Hepatocyte (in vitro differentiated cells): ENCODE results near the gene IGFL1. TPM values are rescaled to one million over a fixed set of nuclear protein-coding genes. Genes with fewer than 3 reads are reported as not detected.

Source experiments
- DNase-seq: peaks from one replicate; pipeline ENCODE4 v3.0.0-alpha.2; 2016; ENCODE audit warnings: low spot score
- H2AFZ ChIP-seq: fragments of 200-600 bp; sonication (generic); 2 replicates; pipeline ENCODE4 v1.6.0; 2016; ENCODE audit warnings: antibody characterized with exemption, mild to moderate bottlenecking
- H3K27ac ChIP-seq: fragments of 200-600 bp; sonication (generic); 2 replicates; pipeline ENCODE4 v1.5.1; 2016; ENCODE audit warnings: mild to moderate bottlenecking
- H3K27me3 ChIP-seq: fragments of 200-600 bp; sonication (generic); 2 replicates; pipeline ENCODE4 v1.6.1; 2016
- H3K36me3 ChIP-seq: fragments of 200-600 bp; sonication (generic); replicated peaks from 2 replicates; pipeline ENCODE4 v1.5.1; 2016; ENCODE audit warnings: low read depth; ENCODE audit not compliant: insufficient read depth
- H3K4me1 ChIP-seq: fragments of 200-600 bp; sonication (generic); 2 replicates; pipeline ENCODE4 v1.5.1; 2016; ENCODE audit warnings: mild to moderate bottlenecking, moderate library complexity; ENCODE audit not compliant: insufficient read depth
- H3K4me2 ChIP-seq: fragments of 200-600 bp; sonication (generic); 2 replicates; pipeline ENCODE4 v1.6.0; 2016
- H3K4me3 ChIP-seq: fragments of 200-600 bp; sonication (generic); 2 replicates; pipeline ENCODE4 v1.5.1; 2016; ENCODE audit warnings: mild to moderate bottlenecking
- H3K79me2 ChIP-seq: fragments of 200-600 bp; sonication (generic); 2 replicates; pipeline ENCODE4 v1.6.0; 2017; ENCODE audit warnings: mild to moderate bottlenecking
- H3K9me2 ChIP-seq: fragments of 200-600 bp; sonication (generic); replicated peaks from 2 replicates; pipeline ENCODE4 v1.6.0; 2017; ENCODE audit warnings: mild to moderate bottlenecking; ENCODE audit not compliant: insufficient read depth
- H3K9me3 ChIP-seq: fragments of 200-600 bp; sonication (generic); 2 replicates; pipeline ENCODE4 v1.5.1; 2016; ENCODE audit warnings: low read depth, mild to moderate bottlenecking
- H4K20me1 ChIP-seq: fragments of 200-600 bp; sonication (generic); 2 replicates; pipeline ENCODE4 v1.6.0; 2016; ENCODE audit warnings: mild to moderate bottlenecking; ENCODE audit not compliant: insufficient read depth, poor library complexity, severe bottlenecking
- CTCF ChIP-seq: fragments of 200-600 bp; sonication (generic); IDR thresholded peaks from 2 replicates; pipeline ENCODE4 v1.5.1; 2016; ENCODE audit warnings: antibody characterized with exemption, mild to moderate bottlenecking; ENCODE audit not compliant: poor library complexity
- EZH2 ChIP-seq: fragments of 200-600 bp; sonication (generic); IDR thresholded peaks from 2 replicates; pipeline ENCODE4 v1.6.1; 2016; ENCODE audit warnings: antibody characterized with exemption, mild to moderate bottlenecking, borderline replicate concordance
- EZH2phosphoT487 ChIP-seq: fragments of 200-600 bp; sonication (generic); IDR thresholded peaks from one replicate; pipeline ENCODE4 v1.6.1; 2018; ENCODE audit warnings: antibody characterized with exemption, mild to moderate bottlenecking, low read depth, moderate library complexity; ENCODE audit not compliant: unreplicated experiment, severe bottlenecking
- WGBS: methylation state at CpG from one replicate; pipeline ENCODE4 v1.1.6; 2016; ENCODE audit warnings: low lambda C conversion rate; ENCODE audit errors: missing lambda C conversion rate; 5-methylcytosine and 5-hydroxymethylcytosine counted together
- polyA plus RNA-seq: library from polyadenylated mRNA; unstranded; fragments of >200 nt; fragmentation: Nextera tagmentation; extraction: Ambion mirVana; gene quantifications from 2 replicates; pipeline ENCODE4 v1.2.1, GENCODE V29; 2016
- total RNA-seq: library from RNA; depleted of rRNA; stranded (reverse); fragments of >200 nt; gene quantifications from 2 replicates; pipeline ENCODE4 v1.2.3, GENCODE V29; 2014

The IGFL1 gene
- total and polyA plus RNA-seq, 2 experiments from 2014 or later = not detected

- TF ChIP-seq EZH2 = no peak
- no peaks in the 10 kb centered on the region for H4K20me1 ChIP-seq
- 64% methylated on average over 4 of the region's 4 CpGs for WGBS
- DNase-seq = no peak
- no peak overlapping the region for H2AFZ ChIP-seq
- no peak overlapping the region for H3K27ac ChIP-seq
- H3K79me2 ChIP-seq = no peaks in the 10 kb centered on the region
- H3K9me2 ChIP-seq = no peaks in the 10 kb centered on the region
- H3K27me3 ChIP-seq = peaks cover 8% of the 10 kb centered on the region
- H3K4me1 ChIP-seq = peaks cover 7% of the 10 kb centered on the region
- no peaks in the 10 kb centered on the region for H3K9me3 ChIP-seq
- no peak overlapping the region for H3K4me3 ChIP-seq
- no peak overlapping the region for H3K4me2 ChIP-seq
- H3K36me3 ChIP-seq = no peaks in the 10 kb centered on the region
Measured at GRCh38 chr19:46197314-46198070, 32.0 kb upstream of the IGFL1 start.

- Histone ChIP-seq H2AFZ (no peak overlapping the region), H3K9me2 (no peaks in the 10 kb centered on the region), H3K27me3 (peaks cover 8% of the 10 kb centered on the region), H3K79me2 (no peaks in the 10 kb centered on the region), H3K4me1 (peaks cover 3% of the 10 kb centered on the region), H3K4me2 (no peak overlapping the region), H4K20me1 (no peaks in the 10 kb centered on the region), H3K9me3 (no peaks in the 10 kb centered on the region), H3K36me3 (no peaks in the 10 kb centered on the region), H3K27ac (no peak overlapping the region), H3K4me3 (no peak overlapping the region)
- DNase-seq = no peak
- TF ChIP-seq EZH2phosphoT487 (no peak), EZH2 (no peak), CTCF (no peak)
- WGBS = 86% methylated on average over 3 of the region's 3 CpGs
Measured at GRCh38 chr19:46198756-46199155, 30.8 kb upstream of the IGFL1 start.

DNA sequence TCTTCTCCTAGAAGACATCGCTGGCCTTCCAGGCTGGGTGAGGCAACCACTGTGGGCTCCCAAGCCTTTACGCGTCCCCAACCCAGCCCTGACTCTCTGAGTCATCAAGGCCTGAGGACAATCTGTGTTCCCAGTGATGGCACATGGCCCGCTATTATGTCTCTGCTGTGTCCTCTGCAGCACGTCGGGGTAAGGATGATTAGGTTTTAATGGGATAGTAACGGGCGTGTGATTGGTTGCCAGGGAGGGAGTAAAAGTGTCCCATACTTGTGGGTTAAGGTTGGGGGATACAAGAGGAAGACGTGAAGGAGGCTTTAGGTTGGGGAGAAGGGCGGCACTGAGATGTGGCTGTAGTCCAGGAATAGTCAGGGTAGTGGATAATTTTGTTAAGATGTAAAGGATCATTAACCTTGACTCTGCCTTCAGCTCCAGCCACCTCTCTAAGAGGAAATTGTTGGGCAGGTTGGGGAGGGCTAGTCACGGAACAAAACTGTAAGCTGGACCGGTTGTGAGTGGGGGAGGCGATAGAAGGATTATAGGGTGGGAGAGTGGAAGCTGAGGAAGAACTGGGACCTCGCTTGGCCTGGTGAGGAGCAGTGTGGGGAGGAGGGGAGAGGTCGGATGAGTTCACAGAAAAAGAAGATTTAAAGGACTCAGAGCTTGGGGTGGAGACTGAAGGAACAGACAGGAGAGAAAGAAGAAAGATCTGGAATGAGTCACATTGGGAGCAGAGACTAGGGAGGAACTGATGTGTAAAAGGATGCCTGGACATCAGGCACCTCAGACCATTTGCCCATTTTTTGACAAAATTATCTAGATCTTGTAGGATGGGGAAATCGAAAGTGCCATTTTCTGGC, 27.9 kb upstream of the IGFL1 start:
- Histone ChIP-seq H3K79me2 (no peaks in the 10 kb centered on the region), H3K4me2 (no peak overlapping the region), H3K27me3 (peaks cover 4% of the 10 kb centered on the region), H3K36me3 (no peaks in the 10 kb centered on the region), H4K20me1 (no peaks in the 10 kb centered on the region), H3K4me1 (no peaks in the 10 kb centered on the region), H3K4me3 (no peak overlapping the region), H3K9me2 (no peaks in the 10 kb centered on the region), H2AFZ (no peak overlapping the region), H3K27ac (no peak overlapping the region), H3K9me3 (no peaks in the 10 kb centered on the region)
- TF ChIP-seq EZH2 (no peak), CTCF (no peak), EZH2phosphoT487 (no peak)
- 85% methylated on average over 16 of the region's 16 CpGs for WGBS
- no peak for DNase-seq

GRCh38 chr19:46202426-46202825, 27.1 kb upstream of the IGFL1 start:
- Histone ChIP-seq H3K27ac (no peak overlapping the region), H3K27me3 (no peaks in the 10 kb centered on the region), H2AFZ (no peak overlapping the region), H3K9me2 (no peaks in the 10 kb centered on the region), H3K79me2 (no peaks in the 10 kb centered on the region), H3K9me3 (no peaks in the 10 kb centered on the region), H3K4me2 (no peak overlapping the region), H4K20me1 (no peaks in the 10 kb centered on the region), H3K4me1 (no peaks in the 10 kb centered on the region), H3K4me3 (no peak overlapping the region), H3K36me3 (no peaks in the 10 kb centered on the region)
- DNase-seq = no peak
- TF ChIP-seq EZH2phosphoT487 (no peak), EZH2 (no peak), CTCF (no peak)
- 76% methylated on average over 4 of the region's 4 CpGs for WGBS
